PFSK-1 (cell line): ENCODE data around the gene HACD3.

Source experiments
- POLR2AphosphoS5 ChIP-seq: IDR thresholded peaks from 2 replicates; pipeline ENCODE4 v1.6.1; 2012; ENCODE audit warnings: low read depth, mild to moderate bottlenecking, control low read depth, low read length, moderate library complexity
- REST ChIP-seq, 2 experiments: IDR thresholded peaks; 2 replicates each; pipeline versions ENCODE4 v1.6.1 to v1.8.0; 2011 to 2012; ENCODE audit warnings: low read depth in 2 of 2, low read length in 2 of 2, control low read depth in 1 of 2, inconsistent platforms in 1 of 2, mild to moderate bottlenecking in 1 of 2, moderate library complexity in 1 of 2; ENCODE audit not compliant: insufficient read depth in 1 of 2

GRCh38 chr15:65525622-65526021 lies 4.6 kb upstream of the HACD3 start:
- TF ChIP-seq POLR2AphosphoS5 (no peak), REST (IDR thresholded peaks at IDR 0.05; ENCODE audit: insufficient read depth in 1 of 2, low read depth in 2 of 2, low read length in 2 of 2) (peak in 1 of 2 experiments; percentile 58; a peak in 1 of 4 replicates)
